SH-SY5Y (cell line): Measurements from ENCODE around the gene CDH15.

Source experiments
- GATA2 ChIP-seq: IDR thresholded peaks from 2 replicates; pipeline ENCODE4 v1.6.1; 2011; ENCODE audit warnings: mild to moderate bottlenecking, low read depth, low read length
- GATA3 ChIP-seq: IDR thresholded peaks from 2 replicates; pipeline ENCODE4 v1.6.1; 2011; ENCODE audit warnings: low read depth, mild to moderate bottlenecking, low read length, moderate library complexity

- TF ChIP-seq GATA3 (no peak), GATA2 (no peak)
These were observed 4.1 kb upstream of the CDH15 start for GRCh38 chr16:89167425-89167941.
